HG03342 (cell line): ENCODE data around the gene CRTAP.
"Not testable (repeated sequence)": the region's sequence is repeated elsewhere in the genome, so short reads cannot be mapped to it uniquely, and the experiment has no call there.

Experiments
- ATAC-seq: cut with Tn5 transposase; IDR thresholded peaks from one replicate; pipeline ENCODE4 v1.9.1; 2021; ENCODE audit warnings: mild to moderate bottlenecking, moderate library complexity; ENCODE audit not compliant: unreplicated experiment

CRTAP gene

DNA sequence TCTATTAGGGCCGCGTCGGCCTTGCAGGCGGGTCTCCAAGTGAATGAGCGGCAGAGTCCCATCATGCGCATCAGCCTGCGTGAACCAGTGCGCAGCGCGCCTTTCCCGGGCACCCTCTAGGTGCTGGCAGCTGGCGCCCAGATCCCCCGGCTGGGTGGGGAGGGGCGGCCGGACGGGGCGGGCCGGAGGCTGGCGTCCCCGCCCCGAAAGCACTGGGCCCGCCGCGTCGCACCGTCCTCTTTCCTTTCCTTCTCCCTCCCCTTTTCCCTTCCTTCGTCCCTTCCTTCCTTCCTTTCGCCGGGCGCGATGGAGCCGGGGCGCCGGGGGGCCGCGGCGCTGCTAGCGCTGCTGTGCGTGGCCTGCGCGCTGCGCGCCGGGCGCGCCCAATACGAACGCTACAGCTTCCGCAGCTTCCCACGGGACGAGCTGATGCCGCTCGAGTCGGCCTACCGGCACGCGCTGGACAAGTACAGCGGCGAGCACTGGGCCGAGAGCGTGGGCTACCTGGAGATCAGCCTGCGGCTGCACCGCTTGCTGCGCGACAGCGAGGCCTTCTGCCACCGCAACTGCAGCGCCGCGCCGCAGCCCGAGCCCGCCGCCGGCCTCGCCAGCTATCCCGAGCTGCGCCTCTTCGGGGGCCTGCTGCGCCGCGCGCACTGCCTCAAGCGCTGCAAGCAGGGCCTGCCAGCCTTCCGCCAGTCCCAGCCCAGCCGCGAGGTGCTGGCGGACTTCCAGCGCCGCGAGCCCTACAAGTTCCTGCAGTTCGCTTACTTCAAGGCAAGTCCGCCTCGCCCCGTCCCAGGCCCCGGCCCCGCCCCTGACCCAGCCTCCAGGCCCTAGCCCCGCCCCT lies at the start of gene CRTAP:
Gene CRTAP (plus strand): TSS at position 243 of the 850 bp plus-strand sequence. CDS start 64 bp downstream, at position 307.
- peak; percentile 84 for ATAC-seq

DNA sequence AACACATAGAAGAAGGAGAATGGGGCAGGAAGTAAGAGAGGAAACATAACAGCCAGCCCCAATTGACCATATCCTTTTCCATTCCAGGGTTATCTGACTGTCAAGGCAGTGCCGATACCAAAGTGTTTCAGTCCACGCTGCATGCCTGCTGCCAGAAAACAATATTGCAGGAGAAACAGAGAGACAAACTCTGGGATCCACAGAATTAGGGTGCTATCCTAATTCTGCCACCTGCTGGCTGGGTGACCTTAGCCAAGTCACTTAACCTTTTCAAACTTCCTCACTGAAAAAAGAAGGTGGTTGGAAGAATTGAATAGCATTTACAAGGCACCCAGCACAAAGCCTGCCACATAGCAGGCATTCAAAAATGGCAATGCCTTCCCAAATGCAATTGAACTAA lies 48.9 kb upstream of the CRTAP start:
- no peak for ATAC-seq

DNA sequence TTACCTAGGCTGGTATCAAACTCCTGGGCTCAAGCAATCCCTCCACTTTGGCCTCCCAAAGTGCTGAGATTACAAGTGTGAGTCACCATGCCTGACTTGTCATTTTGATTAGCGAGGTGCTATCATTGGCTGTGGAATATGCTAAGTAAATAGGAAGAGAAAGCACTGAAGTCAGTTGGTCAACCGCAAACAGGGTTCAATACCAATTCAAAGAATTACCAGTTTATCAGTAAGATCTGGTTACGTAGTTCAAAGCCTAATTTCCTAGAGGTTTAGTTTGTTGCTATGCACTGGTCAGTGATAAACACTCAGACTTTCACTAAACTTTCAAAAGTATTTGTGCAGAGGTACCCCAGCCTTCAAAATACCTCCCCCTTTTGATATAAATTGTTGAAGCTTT lies 46.3 kb upstream of the CRTAP start:
- ATAC-seq = no peak

DNA sequence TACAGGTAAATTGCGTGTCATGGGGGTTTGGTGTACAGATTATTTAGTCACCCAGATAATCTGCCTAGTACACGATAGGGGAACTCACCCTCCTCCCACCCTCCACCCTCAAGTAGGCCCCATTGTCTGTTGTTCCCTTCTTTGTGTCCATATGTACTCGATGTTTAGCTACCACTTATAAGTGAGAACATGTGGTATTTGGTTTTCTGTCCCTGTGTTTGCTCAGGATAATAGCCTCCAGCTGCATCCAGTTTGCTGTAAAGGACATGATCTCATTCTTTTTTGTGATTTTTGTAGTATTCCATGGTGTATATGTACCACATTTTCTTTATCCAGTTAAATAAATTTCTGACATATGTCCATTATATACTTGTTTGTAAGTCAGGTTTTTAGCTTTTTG lies 44.0 kb upstream of the CRTAP start:
- ATAC-seq = not testable (repeated sequence)

DNA sequence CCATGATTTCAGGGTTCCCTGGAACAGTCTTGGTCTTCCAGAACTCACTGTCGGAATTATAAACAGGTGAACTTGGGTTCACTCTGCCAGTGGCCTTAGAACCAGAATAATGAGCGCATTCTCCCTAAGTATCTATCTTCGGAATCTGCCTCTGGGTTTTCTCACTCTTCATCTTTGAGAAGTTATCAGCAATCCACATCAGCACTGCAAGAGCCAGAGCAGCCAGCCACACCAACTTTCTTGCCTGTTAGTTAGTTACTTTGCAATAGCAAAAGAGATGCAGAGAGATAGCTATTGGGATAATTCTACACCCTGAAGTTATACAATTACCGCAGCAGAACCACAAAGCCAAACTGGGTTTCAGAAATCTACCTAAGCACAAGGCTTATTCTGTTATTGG lies 42.6 kb upstream of the CRTAP start:
- ATAC-seq = no peak

DNA sequence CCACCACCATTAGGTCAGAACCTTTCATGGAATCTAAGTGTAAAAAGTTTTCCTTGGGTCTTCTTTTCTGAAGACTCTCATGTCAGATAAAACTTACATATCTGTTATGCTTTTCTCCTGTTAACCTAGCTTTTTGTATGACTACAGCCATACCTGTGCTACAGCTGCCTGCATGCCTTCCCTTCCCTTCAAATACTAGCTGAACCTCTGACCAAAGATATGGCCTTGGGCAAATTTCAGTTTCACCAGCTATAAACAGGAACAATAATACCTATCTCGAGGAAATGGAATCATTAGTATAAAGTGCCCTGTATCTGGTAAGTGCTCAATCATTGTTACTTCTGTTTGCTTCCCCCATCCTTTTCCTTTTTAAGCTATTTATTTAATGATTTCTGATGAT lies 41.9 kb upstream of the CRTAP start:
- no peak for ATAC-seq

DNA sequence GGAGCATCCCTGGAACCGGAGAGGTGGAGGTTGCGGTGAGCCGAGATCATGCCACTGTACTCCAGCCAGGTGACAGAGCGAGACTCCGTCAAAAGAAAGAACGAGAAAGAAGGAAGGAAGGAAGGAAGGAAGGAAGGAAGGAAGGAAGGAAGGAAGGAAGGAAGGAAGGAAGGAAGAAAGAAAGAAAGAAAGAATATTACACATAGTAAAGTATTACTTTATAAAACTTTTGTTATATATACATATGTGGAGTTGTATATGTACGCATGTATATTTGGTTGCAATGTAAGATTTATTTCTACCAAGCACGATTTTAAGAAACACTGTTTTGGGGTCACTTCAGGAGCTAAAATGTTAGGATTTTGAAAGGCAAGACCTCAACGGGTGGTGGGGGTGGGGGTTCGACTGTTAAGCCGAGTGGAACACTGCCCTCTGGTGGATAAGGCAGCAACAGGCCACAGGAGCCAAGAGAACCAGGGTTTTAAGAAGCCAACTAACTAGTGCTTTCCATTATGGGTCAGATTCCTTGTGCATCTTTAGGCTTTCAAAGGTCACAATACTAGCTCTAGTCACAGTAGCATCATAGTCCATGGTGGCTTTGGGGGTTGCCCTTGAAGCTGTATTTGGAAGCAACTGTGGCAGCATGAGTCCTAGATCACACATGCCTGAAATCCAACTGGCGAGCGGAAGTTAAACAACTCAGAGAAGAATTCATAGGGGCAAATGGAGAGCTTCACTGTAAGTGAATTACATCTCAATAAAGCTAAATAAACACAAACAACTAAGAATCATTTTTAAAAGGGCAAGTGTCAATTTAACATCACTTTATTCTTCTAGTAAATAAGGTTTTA lies 39.4 kb upstream of the CRTAP start:
- peak; percentile 69 for ATAC-seq

DNA sequence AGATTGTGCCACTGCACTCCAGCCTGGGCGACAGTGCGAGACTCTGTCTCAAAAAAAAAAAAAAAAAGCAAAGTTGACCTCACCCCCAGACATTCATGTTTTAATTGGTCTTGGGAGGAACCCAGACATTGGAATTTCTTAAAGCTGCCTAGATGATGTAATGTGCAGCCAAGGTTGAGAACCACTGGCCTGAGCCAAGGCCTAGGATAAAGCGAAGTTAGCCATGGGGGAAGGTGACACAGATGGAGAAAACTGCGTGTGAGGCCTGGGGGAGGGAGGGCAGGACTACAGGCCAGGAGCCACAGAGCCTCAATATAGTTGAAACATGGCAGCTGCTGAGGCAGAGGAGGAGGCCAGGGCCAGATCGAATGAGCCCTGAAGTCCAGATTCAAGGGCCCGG lies 37.8 kb upstream of the CRTAP start:
- no peak for ATAC-seq

DNA sequence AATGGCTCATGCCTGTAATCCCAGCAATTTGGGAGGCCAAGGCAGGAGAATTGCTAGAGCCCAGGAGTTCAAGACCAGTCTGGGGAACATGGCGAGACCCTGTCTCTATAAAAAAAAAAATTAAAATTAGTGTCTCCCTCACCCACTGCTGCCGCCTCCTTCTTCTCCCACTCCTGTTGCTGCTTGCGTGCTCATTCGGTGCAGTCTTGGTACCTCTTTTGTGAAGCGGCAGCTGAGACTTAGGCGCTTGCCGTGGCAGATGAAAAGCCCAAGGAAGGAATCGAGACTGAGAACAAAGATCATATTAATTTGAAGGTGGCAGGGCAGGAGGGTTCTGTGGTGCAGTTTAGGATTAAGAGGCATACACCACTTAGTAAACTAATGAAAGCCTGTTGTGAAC lies 36.9 kb upstream of the CRTAP start:
- ATAC-seq = no peak

DNA sequence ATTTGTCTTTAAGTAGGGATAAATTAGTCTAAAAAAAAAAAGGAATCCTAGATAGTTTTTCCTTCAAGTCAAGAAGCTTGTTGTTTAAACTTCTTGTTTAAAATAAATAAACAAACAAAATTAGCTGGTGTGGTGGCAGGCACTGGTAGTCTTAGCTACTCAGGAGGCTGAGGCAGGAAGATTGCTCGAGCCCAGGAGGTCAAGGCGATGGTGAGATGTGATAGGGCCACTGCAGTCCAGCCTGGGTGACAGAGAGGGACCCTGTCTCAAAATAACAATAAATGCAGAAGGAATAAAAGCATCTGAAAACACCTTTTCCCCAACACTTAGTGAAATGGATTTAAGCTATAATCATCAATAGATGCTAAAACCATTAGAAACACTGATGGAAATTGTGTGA lies 35.8 kb upstream of the CRTAP start:
- ATAC-seq = no peak

DNA sequence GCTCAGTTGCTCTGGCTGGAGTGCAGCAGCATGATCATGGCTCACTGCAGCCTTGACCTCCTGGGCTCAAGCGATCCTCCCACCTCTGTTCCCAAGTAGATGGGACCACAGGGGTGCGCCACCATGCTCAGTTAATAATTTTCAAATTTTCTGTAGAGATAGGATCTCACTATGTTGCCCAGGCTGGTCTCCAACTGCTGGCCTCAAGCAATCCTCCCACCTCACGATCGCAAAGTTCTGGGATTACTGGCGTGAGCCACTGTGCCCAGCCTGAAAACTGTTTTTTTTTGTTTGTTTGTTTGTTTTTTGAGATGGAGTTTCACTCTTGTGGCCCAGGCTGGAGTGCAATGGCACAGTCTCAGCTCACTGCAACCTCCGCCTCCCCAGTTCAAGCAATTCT lies 34.0 kb upstream of the CRTAP start:
- not testable (repeated sequence) for ATAC-seq

DNA sequence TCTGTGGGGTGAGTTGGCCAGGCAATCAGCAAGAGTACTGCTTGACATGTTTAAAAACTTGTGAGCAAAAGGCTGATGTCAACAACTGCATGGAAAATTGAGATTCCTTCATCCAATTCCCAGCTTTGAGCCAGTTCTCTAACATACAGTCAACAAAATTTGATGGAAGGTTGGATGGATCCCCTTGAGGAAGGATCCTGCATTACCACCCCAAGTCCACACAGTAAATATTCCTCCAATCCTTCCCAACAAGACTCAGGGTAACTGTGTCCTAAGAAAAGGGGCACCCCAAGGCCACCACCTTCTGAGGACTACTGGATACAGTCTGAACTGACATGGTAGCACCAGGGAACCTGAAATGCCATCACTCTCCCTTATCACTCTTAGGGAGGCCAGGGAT lies 32.0 kb upstream of the CRTAP start:
- no peak for ATAC-seq

DNA sequence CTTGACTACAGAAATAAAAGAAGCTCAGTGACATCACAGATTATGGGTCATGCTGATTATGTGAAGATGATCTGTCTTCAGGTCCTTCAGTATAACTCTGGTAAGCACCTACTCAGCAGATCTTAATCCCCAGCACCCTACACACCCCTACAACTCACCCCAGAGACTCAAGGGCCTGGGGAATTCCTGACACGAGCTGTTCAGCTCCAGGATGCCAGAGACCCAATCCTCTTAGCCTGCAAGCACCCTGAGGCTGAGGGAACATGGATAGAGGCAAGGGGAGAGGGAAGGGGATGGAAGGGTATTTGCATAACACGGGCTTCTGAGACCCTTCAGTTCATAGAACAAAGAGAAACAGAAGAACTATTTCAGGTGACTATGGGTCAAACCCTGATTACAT lies 29.9 kb upstream of the CRTAP start:
- ATAC-seq = no peak

DNA sequence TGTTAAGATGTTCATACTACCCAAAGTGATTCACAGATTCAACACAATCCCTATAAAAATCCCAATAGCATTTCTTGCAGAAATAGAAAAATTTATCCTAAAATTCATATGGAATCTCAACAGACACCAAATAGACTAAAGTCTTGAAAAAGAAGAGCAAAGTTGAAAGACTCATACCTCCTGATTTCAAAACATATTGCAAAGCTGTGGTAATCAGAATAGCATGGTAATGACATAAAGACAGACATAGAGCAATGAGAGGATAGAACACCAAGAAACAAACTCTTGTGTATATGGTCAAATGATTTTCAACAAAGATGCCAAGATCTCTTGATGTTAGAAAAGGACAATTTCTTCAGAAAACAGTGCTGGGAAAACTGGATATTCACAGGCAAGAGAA lies 25.1 kb upstream of the CRTAP start:
- ATAC-seq = no peak

DNA sequence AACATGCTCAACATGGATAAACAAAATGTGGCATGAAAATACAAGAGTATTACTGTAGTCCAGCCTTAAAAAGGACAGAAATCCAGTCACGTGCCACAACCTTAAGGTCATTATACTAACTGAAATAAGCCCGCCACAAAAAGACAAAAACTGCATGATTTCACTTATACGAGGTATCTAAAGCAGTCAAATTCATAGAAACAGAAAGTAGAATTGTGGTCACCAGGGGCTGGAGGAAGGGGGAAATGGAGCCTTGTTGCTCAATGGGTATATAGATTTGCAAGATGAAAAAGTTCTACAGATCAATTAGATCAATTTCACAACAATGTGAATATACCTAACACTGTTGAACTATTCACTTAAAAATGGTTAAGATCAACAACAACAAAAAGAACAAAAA lies 24.3 kb upstream of the CRTAP start:
- ATAC-seq = peak; percentile 87

DNA sequence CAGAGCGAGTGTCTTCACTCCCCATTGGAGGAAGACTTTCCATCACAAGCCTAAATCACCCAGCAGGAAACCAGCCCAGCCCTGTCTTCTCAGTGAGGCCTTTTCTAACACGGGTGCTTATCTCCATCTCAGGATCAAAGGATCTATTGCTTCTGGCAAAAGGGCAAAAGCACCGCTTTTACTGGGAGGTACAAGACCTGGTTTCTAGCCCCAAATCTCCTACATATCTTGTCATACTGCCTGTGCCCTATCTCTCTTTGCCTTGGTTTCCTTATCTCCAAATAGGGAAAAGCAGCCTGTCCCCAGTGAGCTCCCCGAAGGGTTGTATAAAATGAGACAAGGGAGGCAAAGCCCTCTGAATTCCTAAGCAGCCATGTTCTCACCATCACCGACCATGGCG lies 22.1 kb upstream of the CRTAP start:
- ATAC-seq = no peak

DNA sequence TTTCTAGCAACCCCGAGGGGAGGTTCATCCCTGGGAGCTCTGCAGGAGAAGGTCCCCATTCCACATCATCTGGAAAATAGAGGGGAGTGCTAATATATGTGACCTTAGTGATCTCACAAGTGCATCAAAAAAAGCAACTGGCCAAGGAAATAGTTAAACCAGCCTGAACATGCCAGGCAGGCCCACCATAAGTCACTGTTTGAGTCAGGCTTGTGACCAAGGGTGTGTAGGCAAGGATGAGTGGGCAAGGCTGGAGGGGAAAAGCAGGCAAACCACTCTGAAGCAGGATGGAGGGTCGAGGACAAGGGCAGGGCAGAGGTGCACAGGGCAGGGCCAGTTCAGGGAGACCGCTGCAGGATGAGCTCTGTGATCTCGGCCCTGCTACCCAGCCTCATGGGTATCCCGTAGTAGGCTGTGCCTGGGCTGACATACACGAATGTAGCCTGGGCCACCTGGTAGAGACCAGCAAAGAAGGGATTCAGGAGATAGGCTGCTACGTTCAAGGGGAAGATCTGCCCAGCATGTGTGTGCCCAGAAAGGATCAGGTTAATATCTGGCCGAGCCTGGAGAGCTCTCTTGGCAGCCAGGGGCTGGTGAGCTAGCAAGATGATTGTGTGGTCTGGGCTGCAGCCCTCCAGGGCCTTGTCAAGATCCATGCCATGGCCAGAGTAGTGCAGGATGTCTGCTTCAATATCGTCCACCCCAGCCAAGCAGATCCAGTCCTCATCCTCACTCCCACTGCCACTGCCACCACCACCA lies 21.1 kb upstream of the CRTAP start:
- ATAC-seq = no peak

DNA sequence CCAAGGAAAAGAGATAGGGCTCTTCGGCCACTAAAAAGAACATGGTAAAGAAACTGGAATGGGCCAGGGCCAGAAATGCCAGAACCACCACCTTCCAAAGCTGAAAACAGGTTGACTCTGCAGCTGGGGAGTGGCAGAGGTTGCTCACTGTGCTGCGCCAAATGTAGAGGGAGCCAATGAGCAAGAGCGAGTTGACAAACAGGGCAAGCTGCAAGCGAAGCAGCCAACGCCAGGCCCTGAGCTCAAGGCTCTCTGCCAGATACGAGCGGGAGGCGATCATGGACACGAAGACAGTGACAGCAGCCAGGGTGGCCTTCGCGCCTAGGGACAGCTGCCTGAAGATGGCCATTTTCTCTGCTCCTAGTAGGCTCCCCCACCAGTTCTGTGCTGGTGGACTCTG lies 20.0 kb upstream of the CRTAP start:
- ATAC-seq = no peak

DNA sequence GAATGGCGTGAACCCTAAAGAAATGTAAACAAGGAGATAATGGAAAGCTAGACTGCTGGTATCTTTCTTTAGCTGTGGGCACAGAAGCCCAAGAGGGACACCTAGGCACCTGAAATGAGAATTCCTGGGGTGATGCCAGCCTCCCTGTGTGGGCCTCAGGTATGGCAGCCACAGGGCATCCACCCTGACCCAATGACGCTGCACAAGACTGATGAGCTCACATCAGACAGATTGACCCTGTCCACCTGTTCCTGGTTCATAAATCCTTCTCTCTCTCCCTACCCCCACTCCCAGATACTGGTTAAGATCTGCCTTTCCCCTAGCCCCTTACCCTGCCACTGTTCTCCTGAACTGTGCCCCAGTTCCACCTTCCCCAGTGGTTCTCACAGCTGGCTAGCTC lies 18.4 kb upstream of the CRTAP start:
- no peak for ATAC-seq

DNA sequence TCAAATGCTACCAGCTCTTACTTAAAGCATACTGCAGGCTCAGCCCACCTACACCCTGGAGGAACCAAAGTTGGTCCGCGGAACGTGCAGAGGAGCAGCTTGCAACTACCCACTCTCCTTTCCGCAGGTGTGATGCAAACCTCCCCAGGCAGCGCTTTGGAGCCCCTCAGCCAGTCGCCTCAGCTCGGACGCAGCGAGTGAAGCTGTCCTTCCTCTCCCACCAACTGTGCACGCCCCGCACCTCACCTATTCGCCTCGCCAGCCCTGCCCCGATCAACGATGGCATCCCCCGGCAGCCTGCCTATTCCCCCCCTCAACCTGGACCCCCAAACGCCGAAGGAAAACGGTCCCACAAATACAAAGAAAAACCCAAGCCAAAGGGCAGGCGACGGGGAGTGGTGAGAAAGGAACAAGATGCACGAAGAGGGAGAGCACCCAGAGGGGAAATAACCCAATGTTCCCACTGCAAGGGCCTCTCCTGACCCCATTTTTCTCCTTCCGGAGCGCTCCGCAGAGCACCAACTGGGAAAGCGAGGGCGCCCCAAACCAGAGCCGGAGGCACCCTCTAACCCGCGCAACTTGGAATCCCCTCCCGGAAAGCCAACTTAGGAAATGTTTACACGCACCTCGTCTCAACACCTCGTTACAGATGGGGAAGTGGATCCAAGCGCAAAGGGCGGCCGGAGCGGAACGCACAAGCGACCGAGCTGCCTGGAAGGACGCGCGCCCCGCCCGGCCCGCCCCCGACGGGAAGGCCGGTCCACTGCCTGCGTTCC lies 17.5 kb upstream of the CRTAP start:
- peak; percentile 48 for ATAC-seq
